Hepatocyte (in vitro differentiated cells): Measurements from ENCODE around the gene RREB1. TPM values are rescaled to one million over a fixed set of nuclear protein-coding genes. Genes with fewer than 3 reads are reported as not detected.

Source experiments
- DNase-seq: peaks from one replicate; pipeline ENCODE4 v3.0.0-alpha.2; 2016; ENCODE audit warnings: low spot score
- H2AFZ ChIP-seq: fragments of 200-600 bp; sonication (generic); 2 replicates; pipeline ENCODE4 v1.6.0; 2016; ENCODE audit warnings: antibody characterized with exemption, mild to moderate bottlenecking
- H3K27ac ChIP-seq: fragments of 200-600 bp; sonication (generic); 2 replicates; pipeline ENCODE4 v1.5.1; 2016; ENCODE audit warnings: mild to moderate bottlenecking
- H3K27me3 ChIP-seq: fragments of 200-600 bp; sonication (generic); 2 replicates; pipeline ENCODE4 v1.6.1; 2016
- H3K36me3 ChIP-seq: fragments of 200-600 bp; sonication (generic); replicated peaks from 2 replicates; pipeline ENCODE4 v1.5.1; 2016; ENCODE audit warnings: low read depth; ENCODE audit not compliant: insufficient read depth
- H3K4me1 ChIP-seq: fragments of 200-600 bp; sonication (generic); 2 replicates; pipeline ENCODE4 v1.5.1; 2016; ENCODE audit warnings: mild to moderate bottlenecking, moderate library complexity; ENCODE audit not compliant: insufficient read depth
- H3K4me2 ChIP-seq: fragments of 200-600 bp; sonication (generic); 2 replicates; pipeline ENCODE4 v1.6.0; 2016
- H3K4me3 ChIP-seq: fragments of 200-600 bp; sonication (generic); 2 replicates; pipeline ENCODE4 v1.5.1; 2016; ENCODE audit warnings: mild to moderate bottlenecking
- H3K79me2 ChIP-seq: fragments of 200-600 bp; sonication (generic); 2 replicates; pipeline ENCODE4 v1.6.0; 2017; ENCODE audit warnings: mild to moderate bottlenecking
- H3K9me2 ChIP-seq: fragments of 200-600 bp; sonication (generic); replicated peaks from 2 replicates; pipeline ENCODE4 v1.6.0; 2017; ENCODE audit warnings: mild to moderate bottlenecking; ENCODE audit not compliant: insufficient read depth
- H3K9me3 ChIP-seq: fragments of 200-600 bp; sonication (generic); 2 replicates; pipeline ENCODE4 v1.5.1; 2016; ENCODE audit warnings: low read depth, mild to moderate bottlenecking
- H4K20me1 ChIP-seq: fragments of 200-600 bp; sonication (generic); 2 replicates; pipeline ENCODE4 v1.6.0; 2016; ENCODE audit warnings: mild to moderate bottlenecking; ENCODE audit not compliant: insufficient read depth, poor library complexity, severe bottlenecking
- CTCF ChIP-seq: fragments of 200-600 bp; sonication (generic); IDR thresholded peaks from 2 replicates; pipeline ENCODE4 v1.5.1; 2016; ENCODE audit warnings: antibody characterized with exemption, mild to moderate bottlenecking; ENCODE audit not compliant: poor library complexity
- EZH2 ChIP-seq: fragments of 200-600 bp; sonication (generic); IDR thresholded peaks from 2 replicates; pipeline ENCODE4 v1.6.1; 2016; ENCODE audit warnings: antibody characterized with exemption, mild to moderate bottlenecking, borderline replicate concordance
- EZH2phosphoT487 ChIP-seq: fragments of 200-600 bp; sonication (generic); IDR thresholded peaks from one replicate; pipeline ENCODE4 v1.6.1; 2018; ENCODE audit warnings: antibody characterized with exemption, mild to moderate bottlenecking, low read depth, moderate library complexity; ENCODE audit not compliant: unreplicated experiment, severe bottlenecking
- WGBS: methylation state at CpG from one replicate; pipeline ENCODE4 v1.1.6; 2016; ENCODE audit warnings: low lambda C conversion rate; ENCODE audit errors: missing lambda C conversion rate; 5-methylcytosine and 5-hydroxymethylcytosine counted together
- polyA plus RNA-seq: library from polyadenylated mRNA; unstranded; fragments of >200 nt; fragmentation: Nextera tagmentation; extraction: Ambion mirVana; gene quantifications from 2 replicates; pipeline ENCODE4 v1.2.1, GENCODE V29; 2016
- total RNA-seq: library from RNA; depleted of rRNA; stranded (reverse); fragments of >200 nt; gene quantifications from 2 replicates; pipeline ENCODE4 v1.2.3, GENCODE V29; 2014

Gene RREB1
- total and polyA plus RNA-seq, 2 experiments from 2014 or later: 15.2 to 28.7 TPM

- H3K79me2 ChIP-seq: peaks cover 18% of the 10 kb centered on the region
- TF ChIP-seq EZH2phosphoT487 (no peak), CTCF (no peak)
- no peaks in the 10 kb centered on the region for H3K36me3 ChIP-seq
- H3K9me2 ChIP-seq: no peaks in the 10 kb centered on the region
- 94% methylated on average over 21 of the region's 21 CpGs for WGBS
- H3K27me3 ChIP-seq: no peaks in the 10 kb centered on the region
- no peaks in the 10 kb centered on the region for H4K20me1 ChIP-seq
- DNase-seq: no peak
- H2AFZ ChIP-seq: no peak overlapping the region
- no peak overlapping the region for H3K4me3 ChIP-seq
- H3K27ac ChIP-seq: no peak overlapping the region
- H3K4me1 ChIP-seq: no peaks in the 10 kb centered on the region
- H3K9me3 ChIP-seq: no peaks in the 10 kb centered on the region
- H3K4me2 ChIP-seq: no peak overlapping the region
Measured at GRCh38 chr6:7228662-7229375, 121.1 kb downstream of the RREB1 start.

GRCh38 chr6:7229376-7230326 is 121.9 kb downstream of the RREB1 start:
- Histone ChIP-seq H3K4me2 (no peak overlapping the region), H3K4me1 (no peaks in the 10 kb centered on the region), H3K9me2 (no peaks in the 10 kb centered on the region), H3K79me2 (peaks cover 26% of the 10 kb centered on the region), H4K20me1 (peaks cover 3% of the 10 kb centered on the region), H3K27ac (no peak overlapping the region), H3K4me3 (no peak overlapping the region), H3K9me3 (no peaks in the 10 kb centered on the region), H3K27me3 (no peaks in the 10 kb centered on the region), H2AFZ (no peak overlapping the region), H3K36me3 (no peaks in the 10 kb centered on the region)
- WGBS: 98% methylated on average over 55 of the region's 62 CpGs
- TF ChIP-seq EZH2 (no peak), CTCF (no peak), EZH2phosphoT487 (no peak)
- no peak for DNase-seq

- Histone ChIP-seq H3K9me2 (no peaks in the 10 kb centered on the region), H3K27ac (no peak overlapping the region), H2AFZ (no peak overlapping the region), H3K9me3 (no peaks in the 10 kb centered on the region), H3K27me3 (no peaks in the 10 kb centered on the region), H3K4me3 (no peak overlapping the region), H4K20me1 (peaks cover 3% of the 10 kb centered on the region), H3K4me1 (no peaks in the 10 kb centered on the region), H3K4me2 (no peak overlapping the region), H3K36me3 (no peaks in the 10 kb centered on the region), H3K79me2 (peaks cover 29% of the 10 kb centered on the region)
- 97% methylated on average over 38 of the region's 39 CpGs for WGBS
- no peak for DNase-seq
- TF ChIP-seq EZH2 (no peak), CTCF (no peak), EZH2phosphoT487 (no peak)
Measured at GRCh38 chr6:7230327-7230691, 122.5 kb downstream of the RREB1 start.
